GM12878 (cell line): ENCODE results near the gene PMM2. TPM values are rescaled to one million over a fixed set of nuclear protein-coding genes. Genes with fewer than 3 reads are reported as not detected.

Source experiments
- ATAC-seq: fragments of 200-7000 bp; cut with Tn5 transposase; 3 replicates; pipeline ENCODE4 v1.9.1; 2020; ENCODE audit warnings: mild to moderate bottlenecking, moderate library complexity
- BruUV-seq: library from RNA; stranded (reverse); fragments of 400-500 nt; replicated peaks from 2 replicates; lab custom pipeline; 2021; lab: Mats Ljungman, UMichigan
- CTCF ChIA-PET: fragments of 300-600 bp; sonication (Branson Sonifier 250); formaldehyde crosslinking; extraction: SDS; loops from one replicate; lab custom pipeline; 2021; ENCODE audit warnings: inconsistent platforms; lab: Yijun Ruan, JAX
- POLR2A ChIA-PET: fragments of 350-600 bp; formaldehyde crosslinking; extraction: SDS; loops from one replicate; lab custom pipeline; 2021; ENCODE audit warnings: inconsistent platforms; lab: Charles Lee
- RAD21 ChIA-PET: fragments of 300-600 bp; sonication (Branson Sonifier 250); formaldehyde crosslinking; loops from one replicate; lab custom pipeline; 2023; ENCODE audit warnings: antibody characterized with exemption; ENCODE audit not compliant: unreplicated experiment; lab: Charles Lee
- SMC1A ChIA-PET: fragments of 300-600 bp; sonication (Branson Sonifier 250); formaldehyde crosslinking; loops from one replicate; lab custom pipeline; 2023; ENCODE audit not compliant: unreplicated experiment, uncharacterized antibody; lab: Charles Lee
- DNase-seq: peaks from one replicate; pipeline ENCODE4 v3.0.0-alpha.2; 2011; ENCODE audit warnings: low read depth, low spot score
- FAIRE-seq: peaks from 3 replicates; lab custom pipeline; 2011; peaks lifted over from hg19 to GRCh38; lab: Jason Lieb, UNC
- H2AFZ ChIP-seq: 2 replicates; pipeline ENCODE4 v1.6.0; 2011; ENCODE audit warnings: low read depth, low read length, control low read depth; ENCODE audit not compliant: control insufficient read depth
- H3K27ac ChIP-seq: 2 replicates; pipeline ENCODE4 v1.5.1; 2011; ENCODE audit warnings: control low read depth; ENCODE audit not compliant: control insufficient read depth, insufficient read depth
- H3K27me3 ChIP-seq, 2 experiments: replicated peaks in 1 of 2; 2 replicates each; pipeline versions ENCODE4 v1.6.0 to v1.6.1; 2011; ENCODE audit warnings: low read length in 1 of 2; ENCODE audit not compliant: control insufficient read depth in 2 of 2, insufficient read depth in 2 of 2
- H3K36me3 ChIP-seq, 2 experiments: 2 replicates each; pipeline ENCODE4 v1.5.1; 2011; ENCODE audit warnings: low read length in 1 of 2; ENCODE audit not compliant: control insufficient read depth in 2 of 2, insufficient read depth in 2 of 2
- H3K4me1 ChIP-seq: 2 replicates; pipeline ENCODE4 v1.6.1; 2011; ENCODE audit warnings: mild to moderate bottlenecking, low read length, moderate library complexity, mixed read lengths; ENCODE audit not compliant: control insufficient read depth, insufficient read depth
- H3K4me2 ChIP-seq: 2 replicates; pipeline ENCODE4 v1.6.0; 2011; ENCODE audit warnings: control low read depth; ENCODE audit not compliant: control insufficient read depth, insufficient read depth
- H3K4me3 ChIP-seq: fragments of 200-600 bp; sonication (generic); 2 replicates; pipeline ENCODE4 v1.5.1; 2016
- H3K79me2 ChIP-seq: 2 replicates; pipeline ENCODE4 v1.6.0; 2011; ENCODE audit warnings: low read length; ENCODE audit not compliant: control insufficient read depth, insufficient read depth
- H3K9ac ChIP-seq: 2 replicates; pipeline ENCODE4 v1.8.0; 2011; ENCODE audit warnings: low read length, control low read depth, mixed read lengths; ENCODE audit not compliant: control insufficient read depth, insufficient read depth
- H3K9me3 ChIP-seq: replicated peaks from 3 replicates; pipeline ENCODE4 v1.5.1; 2011; ENCODE audit warnings: mild to moderate bottlenecking, low read length; ENCODE audit not compliant: control insufficient read depth, insufficient read depth
- H4K20me1 ChIP-seq: 2 replicates; pipeline ENCODE4 v1.6.0; 2011; ENCODE audit not compliant: control insufficient read depth, insufficient read depth
- GABPA ChIP-seq: IDR thresholded peaks from 2 replicates; pipeline ENCODE4 v1.6.1; 2014; ENCODE audit warnings: antibody characterized with exemption, low read depth, mild to moderate bottlenecking, inconsistent platforms
- SMAD5 ChIP-seq: IDR thresholded peaks from 2 replicates; pipeline ENCODE4 v1.6.1; 2016; ENCODE audit warnings: antibody characterized with exemption, low read depth
- ZNF384 ChIP-seq: IDR thresholded peaks from 2 replicates; pipeline ENCODE4 v1.6.1; 2012; ENCODE audit warnings: low read depth, mild to moderate bottlenecking, low read length, improper control_type of control experiment, borderline replicate concordance
- WGBS: methylation state at CpG from one replicate; pipeline ENCODE4 v1.1.6; 2016; ENCODE audit warnings: low lambda C conversion rate; ENCODE audit not compliant: insufficient replicate concordance, insufficient coverage; ENCODE audit errors: missing lambda C conversion rate; 5-methylcytosine and 5-hydroxymethylcytosine counted together
- in situ Hi-C: fragments of 300-500 bp; cut with MboI; formaldehyde crosslinking; loops from 9 replicates; pipeline ENCODE4 v1.14.3; 2018; ENCODE audit warnings: mixed read lengths
- intact Hi-C: fragments of 100-400 bp; cut with micrococcal nuclease; formaldehyde crosslinking; loops from one replicate; pipeline ENCODE4 v1.14.2; 2022; ENCODE audit not compliant: unreplicated experiment
- polyA plus RNA-seq, 11 experiments: library from polyadenylated mRNA; depleted of rRNA in 4 of 11; unstranded in 6 of 11; stranded (reverse) in 5 of 11; fragments of >200 nt; fragmentation: Nextera tagmentation in 4 of 11; fragmentation: Illumina TruSeq in 1 of 11; extraction: Ambion mirVana in 4 of 11; extraction: Trizol in 1 of 11; gene quantifications; 1 replicate in 1 of 11; 2 replicates in 10 of 11; pipeline versions ENCODE4 v1.2.1 to v1.2.3, GENCODE V29; 2011 to 2016; ENCODE audit warnings: inconsistent platforms in 2 of 11, missing spikeins in 2 of 11, low read depth in 1 of 11
- total RNA-seq, 4 experiments: library from RNA; depleted of rRNA in 3 of 4; stranded (reverse); fragments of >200 nt in 3 of 4; fragmentation: Illumina TruSeq in 1 of 4; extraction: Trizol in 1 of 4; gene quantifications; 2 replicates each; pipeline versions ENCODE4 v1.2.1 to v1.2.3, GENCODE V29; 2013 to 2021
- TF ChIP-seq, protein P1 (sequence below): fragments of 450-650 bp; formaldehyde crosslinking; IDR thresholded peaks from 2 replicates; pipeline ENCODE4 v1.4.0; 2022; ENCODE audit warnings: mild to moderate bottlenecking, moderate library complexity

PMM2 gene
- total and polyA plus RNA-seq, 10 of the 15 experiments (the other 5 are each of a cell fraction or from before 2014, with no cell fraction given): 22.6 to 69.4 (median 52.3) TPM

DNA sequence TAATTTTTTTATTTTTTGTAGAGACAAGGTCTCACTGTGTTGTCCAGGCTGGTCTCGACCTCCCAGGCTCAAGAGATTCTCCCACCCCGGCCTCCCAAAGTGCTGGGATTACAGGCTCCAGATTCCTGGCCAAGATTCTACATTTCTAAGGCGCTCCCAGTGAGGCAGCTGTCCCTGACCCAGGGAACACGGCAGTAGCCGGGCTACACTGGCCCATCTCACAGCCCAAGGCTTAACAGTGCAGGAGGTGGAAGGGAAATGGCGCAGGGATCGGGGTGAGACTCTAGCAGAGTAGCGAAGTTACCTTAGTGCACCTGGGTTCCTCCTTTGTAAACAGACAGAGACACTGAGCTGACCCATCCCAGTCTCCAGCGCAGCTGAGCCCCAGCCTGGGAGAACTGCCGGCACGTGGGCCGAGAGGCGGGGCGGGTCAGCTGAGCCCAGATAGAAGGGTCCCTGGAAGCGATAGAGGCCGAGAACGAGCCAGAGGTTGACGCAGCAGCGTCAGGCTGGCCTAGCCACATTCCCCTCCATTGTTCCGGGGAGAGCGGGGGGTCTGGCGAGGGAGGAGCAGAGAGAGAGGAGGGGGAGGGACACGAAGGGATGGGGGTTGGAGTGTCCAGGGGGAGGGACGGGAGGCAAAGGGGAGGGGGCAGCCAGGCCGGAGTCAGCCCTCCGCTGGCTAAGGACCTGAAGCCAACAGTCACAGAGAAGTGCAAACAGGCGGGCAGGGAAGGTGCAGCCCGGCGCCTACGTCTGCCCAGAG lies 68.7 kb downstream of the PMM2 start:
- Histone ChIP-seq H3K4me2 (peak overlapping the region; percentile 94), H3K36me3 (peaks cover 3 to 13% of the 10 kb centered on the region in 2 experiments; a peak in 2 of 4 replicates), H3K9me3 (no peaks in the 10 kb centered on the region; the same call in 2 of the 3 replicates), H3K9ac (no peak overlapping the region; the same call in 1 of the 2 replicates), H3K4me3 (peak overlapping the region; percentile 95; the same call in 1 of the 2 replicates), H3K27me3 (no peaks in the 10 kb centered on the region), H4K20me1 (peaks cover 3% of the 10 kb centered on the region; the same call in 1 of the 2 replicates), H3K27ac (no peak overlapping the region), H3K4me1 (peaks cover 24% of the 10 kb centered on the region), H2AFZ (no peak overlapping the region), H3K79me2 (peaks cover 67% of the 10 kb centered on the region)
- no peak for ATAC-seq
- BruUV-seq: no TSS peak
- no peak for FAIRE-seq
- intact Hi-C loops (no loop called here), in situ Hi-C loops (no loop called here)
- DNase-seq: no peak
- 91% methylated on average over 23 of the region's 30 CpGs for WGBS
- TF ChIP-seq, protein P1, sequence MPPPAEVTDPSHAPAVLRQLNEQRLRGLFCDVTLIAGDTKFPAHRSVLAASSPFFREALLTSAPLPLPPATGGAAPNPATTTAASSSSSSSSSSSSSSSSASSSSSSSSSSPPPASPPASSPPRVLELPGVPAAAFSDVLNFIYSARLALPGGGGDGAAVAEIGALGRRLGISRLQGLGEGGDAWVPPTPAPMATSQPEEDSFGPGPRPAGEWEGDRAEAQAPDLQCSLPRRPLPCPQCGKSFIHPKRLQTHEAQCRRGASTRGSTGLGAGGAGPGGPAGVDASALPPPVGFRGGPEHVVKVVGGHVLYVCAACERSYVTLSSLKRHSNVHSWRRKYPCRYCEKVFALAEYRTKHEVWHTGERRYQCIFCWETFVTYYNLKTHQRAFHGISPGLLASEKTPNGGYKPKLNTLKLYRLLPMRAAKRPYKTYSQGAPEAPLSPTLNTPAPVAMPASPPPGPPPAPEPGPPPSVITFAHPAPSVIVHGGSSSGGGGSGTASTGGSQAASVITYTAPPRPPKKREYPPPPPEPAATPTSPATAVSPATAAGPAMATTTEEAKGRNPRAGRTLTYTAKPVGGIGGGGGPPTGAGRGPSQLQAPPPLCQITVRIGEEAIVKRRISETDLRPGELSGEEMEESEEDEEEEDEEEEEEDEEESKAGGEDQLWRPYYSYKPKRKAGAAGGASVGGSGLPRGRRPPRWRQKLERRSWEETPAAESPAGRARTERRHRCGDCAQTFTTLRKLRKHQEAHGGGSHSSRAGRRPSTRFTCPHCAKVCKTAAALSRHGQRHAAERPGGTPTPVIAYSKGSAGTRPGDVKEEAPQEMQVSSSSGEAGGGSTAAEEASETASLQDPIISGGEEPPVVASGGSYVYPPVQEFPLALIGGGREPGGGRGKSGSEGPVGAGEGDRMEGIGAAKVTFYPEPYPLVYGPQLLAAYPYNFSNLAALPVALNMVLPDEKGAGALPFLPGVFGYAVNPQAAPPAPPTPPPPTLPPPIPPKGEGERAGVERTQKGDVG (CRISPR knock-in tag): no peak
- TF ChIP-seq SMAD5 (no peak), ZNF384 (no peak), GABPA (no peak)
- POLR2A ChIA-PET: interaction anchor here (1.3 kb wide), 1 partner anchor 70 kb away, joined by 5 read pairs; the partner anchor contains the start of gene TMEM186
- CTCF ChIA-PET: no interaction called here
- SMC1A ChIA-PET: interaction anchor here (1.0 kb wide), 1 partner anchor 50 kb away, joined by 3 read pairs; no protein-coding TSS in a partner anchor
- RAD21 ChIA-PET: interaction anchor here (0.6 kb wide), 1 partner anchor 56 kb away, joined by 3 read pairs; no protein-coding TSS in a partner anchor
